GM13977 (cell line): ENCODE measurements around the gene JAK3.

ENCODE experiments used
- DNase-seq: peaks from one replicate; pipeline ENCODE4 v3.0.0; 2012; ENCODE audit warnings: low spot score
- CTCF ChIP-seq: IDR thresholded peaks from 2 replicates; pipeline ENCODE4 v1.5.1; 2012; ENCODE audit warnings: mild to moderate bottlenecking, control low read depth; ENCODE audit not compliant: insufficient read depth; ENCODE audit errors: extremely low read depth, missing control alignments
- in situ Hi-C: fragments of 300-500 bp; cut with MboI; formaldehyde crosslinking; loops from one replicate; pipeline ENCODE4 v1.12.0; 2022; ENCODE audit warnings: low sequenced_read_pairs, low pct_unique_long_range_greater_than_20kb, mixed read lengths, inconsistent platforms; ENCODE audit not compliant: unreplicated experiment

JAK3 gene

GRCh38 chr19:17865364-17866311, 17.9 kb upstream of the JAK3 start:
- no peak for DNase-seq
- in situ Hi-C loops = loop anchor here (5.0 kb wide), 1 partner anchor 67 kb away; the partner anchor contains the start of gene CCDC124
- no peak for TF ChIP-seq CTCF

- no peak for DNase-seq
- in situ Hi-C loops = no loop called here
- no peak for TF ChIP-seq CTCF
Observed at GRCh38 chr19:17863520-17864182, 15.9 kb upstream of the JAK3 start.

- DNase-seq = no peak
- TF ChIP-seq CTCF = peak; percentile 31
- in situ Hi-C loops = no loop called here
Observed at GRCh38 chr19:17862711-17863519, 15.1 kb upstream of the JAK3 start.

GRCh38 chr19:17861542-17862402, 14.0 kb upstream of the JAK3 start:
- no peak for DNase-seq
- TF ChIP-seq CTCF = no peak
- in situ Hi-C loops = no loop called here

- in situ Hi-C loops = no loop called here
- DNase-seq = no peak
- TF ChIP-seq CTCF = no peak
Observed at GRCh38 chr19:17860993-17861360, 13.2 kb upstream of the JAK3 start.
